ENCODE measurements around the gene SPATA17. TPM values are rescaled to one million over a fixed set of nuclear protein-coding genes. Genes with fewer than 3 reads are reported as not detected.

The SPATA17 gene
- total and polyA plus RNA-seq, 2 of the 8 experiments (the other 6 are each of a cell fraction or from before 2014, with no cell fraction given) = 0.17 to 0.48 TPM

DNA sequence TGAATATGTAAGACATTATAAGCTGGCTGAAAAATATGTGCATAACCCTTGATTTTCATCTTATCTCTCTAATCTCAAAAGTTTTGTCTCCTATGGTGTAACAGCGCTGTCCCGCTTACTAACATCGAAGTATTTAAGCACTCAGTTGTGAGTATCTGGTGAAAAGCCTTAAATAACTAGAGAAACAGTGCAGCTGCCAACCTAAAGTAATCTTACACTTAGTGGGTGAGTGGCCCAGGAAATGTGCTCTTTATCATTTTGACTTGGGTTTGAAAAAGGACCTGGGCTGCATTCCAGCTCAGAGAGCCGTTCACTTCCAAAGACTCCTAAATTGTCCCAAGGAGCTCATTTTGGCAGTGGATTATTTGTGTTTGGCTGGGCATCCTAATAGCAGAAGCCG lies 225.9 kb downstream of the SPATA17 start:
- no peak overlapping the region for H3K4ac ChIP-seq (replicated peaks; ENCODE audit: insufficient read length, low read depth, low read length)
- FAIRE-seq = no peak
- H3K14ac ChIP-seq (ENCODE audit: insufficient read length) = no peak overlapping the region
- no peak overlapping the region for H2BK12ac ChIP-seq (ENCODE audit: low read depth, low read length)
- no peak overlapping the region for H2BK15ac ChIP-seq (ENCODE audit: low read length)
- no peaks in the 10 kb centered on the region for H3K79me1 ChIP-seq (ENCODE audit: low read depth, low read length)
- H4K91ac ChIP-seq (replicated peaks; ENCODE audit: insufficient read length, low read length) = no peak overlapping the region
- no peak for DNase-seq (ENCODE audit: low read depth in 1 of 2, low spot score in 2 of 2)
- no peak overlapping the region for H3K56ac ChIP-seq (replicated peaks; ENCODE audit: insufficient read length, low read depth, low read length)
- H3K9ac ChIP-seq (replicated peaks in 1 of 4; ENCODE audit: extremely low read depth in 1 of 4, low read depth in 3 of 4, low read length in 3 of 4) = no peak overlapping the region
- no peak overlapping the region for H3K4me3 ChIP-seq (ENCODE audit: extremely low read depth in 1 of 4, insufficient read depth in 2 of 4, low read depth in 3 of 4, low read length in 4 of 4)
- no peak overlapping the region for H4K8ac ChIP-seq (ENCODE audit: extremely low read depth, insufficient read depth, low read length)
- H3K23ac ChIP-seq (ENCODE audit: insufficient read length) = no peak overlapping the region
- H3K27ac ChIP-seq (ENCODE audit: low read depth, low read length) = no peak overlapping the region
- ChIA-PET POLR2A (ENCODE audit: partially characterized antibody) (no interaction called here), CTCF (ENCODE audit: partially characterized antibody) (interaction anchor here (0.9 to 1.6 kb wide), 5 partner anchors 15 to 33 kb away, joined by 3 to 4 read pairs (median 3); no protein-coding TSS in a partner anchor)
- H3K79me2 ChIP-seq (ENCODE audit: control insufficient read depth in 1 of 2, insufficient read depth in 2 of 2, low read length in 2 of 2) = no peaks in the 10 kb centered on the region
- H3K36me3 ChIP-seq (ENCODE audit: control insufficient read depth in 2 of 4, insufficient read depth in 4 of 4, low read length in 3 of 4) = no peaks in the 10 kb centered on the region
- H2BK20ac ChIP-seq (ENCODE audit: low read length) = no peak overlapping the region
- no peak overlapping the region for H3K4me2 ChIP-seq (ENCODE audit: insufficient read depth in 1 of 2, low read depth in 2 of 2, low read length in 2 of 2)
- no peaks in the 10 kb centered on the region for H3K27me3 ChIP-seq (replicated peaks in 1 of 4; ENCODE audit: control insufficient read depth in 3 of 4, extremely low read depth in 1 of 4, insufficient read depth in 3 of 4, low read length in 3 of 4)
- WGBS, 2 experiments (ENCODE audit: extremely low coverage in 1 of 2, insufficient coverage in 1 of 2, insufficient read length in 1 of 2, insufficient replicate concordance in 2 of 2, low coverage in 1 of 2, low lambda C conversion rate in 2 of 2, missing lambda C conversion rate in 1 of 2) = 94% methylated on average over 5 of the region's 5 CpGs; no CpG with 5 or more reads in 1 of the 2 experiments
- H2AK5ac ChIP-seq (ENCODE audit: low read depth, low read length) = no peak overlapping the region
- H4K20me1 ChIP-seq (replicated peaks in 1 of 2; ENCODE audit: control insufficient read depth in 1 of 2, insufficient read depth in 2 of 2, low read length in 2 of 2) = no peaks in the 10 kb centered on the region
- H2AFZ ChIP-seq (ENCODE audit: low read length) = no peak overlapping the region
- H4K5ac ChIP-seq (ENCODE audit: insufficient read length, low read depth, low read length) = no peak overlapping the region
- no peak overlapping the region for H3K18ac ChIP-seq (ENCODE audit: extremely low read depth, low read length)
- H3K9me3 ChIP-seq (ENCODE audit: insufficient read depth in 2 of 2, low read depth in 1 of 2, low read length in 1 of 2) = no peaks in the 10 kb centered on the region
- no peak overlapping the region for H2BK5ac ChIP-seq (ENCODE audit: low read depth, low read length)
- H2BK120ac ChIP-seq (replicated peaks; ENCODE audit: low read depth, low read length) = no peak overlapping the region
- no peaks in the 10 kb centered on the region; the same call in 1 of the 2 replicates for H3K23me2 ChIP-seq (ENCODE audit: low read depth, low read length)
- H3K4me1 ChIP-seq (replicated peaks in 1 of 4; ENCODE audit: control insufficient read depth in 3 of 4, insufficient read depth in 4 of 4, low read length in 3 of 4) = no peaks in the 10 kb centered on the region
- no peak for TF ChIP-seq JUND (IDR thresholded peaks at IDR 0.05; ENCODE audit: low read length)
- no peak for TF ChIP-seq USF2 (IDR thresholded peaks at IDR 0.05; ENCODE audit: low read length)
- no peak for TF ChIP-seq RBBP5 (IDR thresholded peaks at IDR 0.05; ENCODE audit: borderline replicate concordance, low read depth, low read length)
- no peak for TF ChIP-seq HDAC6 (IDR thresholded peaks at IDR 0.05; ENCODE audit: low read depth, low read length)
- TF ChIP-seq POLR2A (IDR thresholded peaks at IDR 0.05; ENCODE audit: control extremely low read depth in 1 of 2, low read depth in 2 of 2, low read length in 2 of 2) = no peak
- TF ChIP-seq ATF2 (IDR thresholded peaks at IDR 0.05; ENCODE audit: low read length) = no peak
- no peak for TF ChIP-seq BRCA1 (IDR thresholded peaks at IDR 0.05; ENCODE audit: low read depth, low read length)
- TF ChIP-seq TAF1 (IDR thresholded peaks at IDR 0.05; ENCODE audit: low read depth, low read length) = no peak
- no peak for TF ChIP-seq SAP30 (IDR thresholded peaks at IDR 0.05; ENCODE audit: insufficient read depth, insufficient replicate concordance, low read length)
- TF ChIP-seq CBX5 (IDR thresholded peaks at IDR 0.05; ENCODE audit: low read depth, low read length) = no peak
- no peak for TF ChIP-seq ZNF274 (IDR thresholded peaks at IDR 0.05; ENCODE audit: borderline replicate concordance, extremely low read depth, low read length)
- no peak for TF ChIP-seq SP4 (IDR thresholded peaks at IDR 0.05; ENCODE audit: low read length)
- no peak for TF ChIP-seq BCL11A (IDR thresholded peaks at IDR 0.05; ENCODE audit: low read depth in 2 of 2, low read length in 2 of 2)

Data from H1 (cell line).